SK-N-SH (cell line): Measurements from ENCODE around the gene SNRNP70. TPM values are rescaled to one million over a fixed set of nuclear protein-coding genes. Genes with fewer than 3 reads are reported as not detected.

ENCODE experiments used
- CTCF ChIA-PET: fragments of 300-600, 350-600 bp; formaldehyde crosslinking; extraction: SDS; loops from one replicate; lab custom pipeline; 2021; lab: Yijun Ruan, JAX
- POLR2A ChIA-PET: fragments of 350-600 bp; sonication (Branson Sonifier 250); formaldehyde crosslinking; extraction: SDS; loops from one replicate; lab custom pipeline; 2020; ENCODE audit warnings: antibody characterized with exemption, inconsistent platforms; lab: Yijun Ruan, JAX
- DNase-seq: peaks from one replicate; pipeline ENCODE4 v3.0.0; 2012
- H2AFZ ChIP-seq: fragments of 200-600 bp; sonication (generic); 2 replicates; pipeline ENCODE4 v1.8.1; 2016; ENCODE audit warnings: antibody characterized with exemption, mild to moderate bottlenecking, low read depth
- H3F3A ChIP-seq: fragments of 200-600 bp; sonication (generic); replicated peaks from 2 replicates; pipeline ENCODE3; 2016; ENCODE audit warnings: antibody characterized with exemption, mild to moderate bottlenecking; ENCODE audit not compliant: insufficient read depth
- H3K27ac ChIP-seq, 2 experiments: fragments of 200-500 bp in 1 of 2; fragments of 200-600 bp in 1 of 2; sonication (Bioruptor generic) in 1 of 2; sonication (generic), shearing (Covaris generic) in 1 of 2; 2 replicates each; pipeline versions ENCODE4 v1.5.1 to v1.6.1; 2014 to 2016; ENCODE audit warnings: low read depth in 2 of 2, inconsistent platforms in 1 of 2, low read length in 1 of 2, mild to moderate bottlenecking in 1 of 2, mixed read lengths in 1 of 2
- H3K27me3 ChIP-seq: fragments of 200-600 bp; sonication (generic), shearing (Covaris generic); 2 replicates; pipeline ENCODE4 v1.6.1; 2016; ENCODE audit warnings: mixed run types; ENCODE audit not compliant: insufficient read depth
- H3K36me3 ChIP-seq, 2 experiments: fragments of 200-500 bp in 1 of 2; fragments of 200-600 bp in 1 of 2; sonication (Bioruptor generic) in 1 of 2; sonication (generic) in 1 of 2; replicated peaks in 1 of 2; 2 replicates each; pipeline versions ENCODE3 to v1.5.1; 2014 to 2016; ENCODE audit warnings: low read length in 1 of 2, mild to moderate bottlenecking in 1 of 2; ENCODE audit not compliant: insufficient read depth in 2 of 2, control insufficient read depth in 1 of 2
- H3K4me1 ChIP-seq, 2 experiments: fragments of 200-500 bp in 1 of 2; fragments of 200-600 bp in 1 of 2; sonication (Bioruptor generic) in 1 of 2; sonication (generic), shearing (Covaris generic) in 1 of 2; 2 replicates each; pipeline versions ENCODE4 v1.5.1 to v1.6.1; 2014 to 2016; ENCODE audit warnings: low read depth in 1 of 2, low read length in 1 of 2, mixed run types in 1 of 2; ENCODE audit not compliant: insufficient read depth in 2 of 2, control insufficient read depth in 1 of 2
- H3K4me2 ChIP-seq: fragments of 200-600 bp; sonication (generic), shearing (Covaris generic); 2 replicates; pipeline ENCODE4 v1.6.1; 2017; ENCODE audit warnings: mixed run types
- H3K4me3 ChIP-seq, 2 experiments: fragments of 200-500 bp in 1 of 2; fragments of 200-600 bp in 1 of 2; sonication (Bioruptor generic) in 1 of 2; sonication (generic), shearing (Covaris generic) in 1 of 2; 2 replicates each; pipeline versions ENCODE4 v1.5.1 to v1.8.1; 2014 to 2016; ENCODE audit warnings: low read depth in 2 of 2, inconsistent platforms in 1 of 2, low read length in 1 of 2, mild to moderate bottlenecking in 1 of 2, mixed read lengths in 1 of 2, moderate library complexity in 1 of 2
- H3K79me2 ChIP-seq: fragments of 200-600 bp; sonication (generic); 2 replicates; pipeline ENCODE4 v1.8.1; 2017; ENCODE audit warnings: mild to moderate bottlenecking; ENCODE audit not compliant: insufficient read depth
- H3K9ac ChIP-seq: fragments of 200-600 bp; sonication (generic); 2 replicates; pipeline ENCODE4 v1.6.1; 2017; ENCODE audit warnings: mixed run types
- H3K9me2 ChIP-seq: fragments of 200-600 bp; sonication (generic); 2 replicates; pipeline ENCODE4 v1.6.1; 2017; ENCODE audit warnings: mixed run types
- H3K9me3 ChIP-seq: fragments of 200-600 bp; sonication (generic); 2 replicates; pipeline ENCODE4 v1.6.1; 2017; ENCODE audit warnings: mixed run types, mild to moderate bottlenecking, moderate library complexity
- H4K20me1 ChIP-seq: fragments of 200-600 bp; sonication (generic); 2 replicates; pipeline ENCODE4 v1.6.1; 2017; ENCODE audit warnings: mild to moderate bottlenecking, mixed run types; ENCODE audit not compliant: insufficient read depth
- CHD2 ChIP-seq: fragments of 150-350 bp; IDR thresholded peaks from 2 replicates; pipeline ENCODE4 v1.6.1; 2018; ENCODE audit warnings: low read length; ENCODE audit not compliant: partially characterized antibody
- CTCF ChIP-seq: fragments of 200-600 bp; sonication (generic); IDR thresholded peaks from 2 replicates; pipeline ENCODE4 v1.6.1; 2017; ENCODE audit warnings: antibody characterized with exemption, mild to moderate bottlenecking, moderate library complexity
- EZH2phosphoT487 ChIP-seq: fragments of 200-600 bp; sonication (generic); IDR thresholded peaks from 2 replicates; pipeline ENCODE4 v1.6.1; 2017; ENCODE audit warnings: low read depth, mixed run types, mild to moderate bottlenecking, antibody characterized with exemption, moderate library complexity, borderline replicate concordance
- FOXM1 ChIP-seq: IDR thresholded peaks from 2 replicates; pipeline ENCODE4 v1.4.0; 2012; ENCODE audit warnings: low read depth, mild to moderate bottlenecking
- GATA2 ChIP-seq: sonication (generic); formaldehyde crosslinking; IDR thresholded peaks from 2 replicates; pipeline ENCODE4 v1.5.0; 2020; ENCODE audit warnings: mild to moderate bottlenecking, missing genetic modification reagents
- IRF3 ChIP-seq: fragments of 150-350 bp; IDR thresholded peaks from 2 replicates; pipeline ENCODE4 v1.6.1; 2016; ENCODE audit warnings: mild to moderate bottlenecking, low read depth, low read length
- JUND ChIP-seq: IDR thresholded peaks from 2 replicates; pipeline ENCODE4 v1.4.0; 2012
- MEF2A ChIP-seq: IDR thresholded peaks from 2 replicates; pipeline ENCODE4 v1.4.0; 2012; ENCODE audit warnings: low read depth, borderline replicate concordance
- MXI1 ChIP-seq: IDR thresholded peaks from 2 replicates; pipeline ENCODE4 v1.6.1; 2012; ENCODE audit warnings: mild to moderate bottlenecking, low read depth, low read length, improper control_type of control experiment
- NFIC ChIP-seq: IDR thresholded peaks from 2 replicates; pipeline ENCODE4 v1.4.0; 2012; ENCODE audit warnings: borderline replicate concordance
- NRF1 ChIP-seq: IDR thresholded peaks from 2 replicates; pipeline ENCODE4 v1.6.1; 2012; ENCODE audit warnings: low read depth, mild to moderate bottlenecking, low read length
- RCOR1 ChIP-seq: fragments of 150-350 bp; IDR thresholded peaks from 2 replicates; pipeline ENCODE4 v1.6.1; 2017; ENCODE audit warnings: antibody characterized with exemption, low read length
- RFX5 ChIP-seq: IDR thresholded peaks from 2 replicates; pipeline ENCODE4 v1.6.1; 2012; ENCODE audit warnings: mild to moderate bottlenecking, improper control_type of control experiment, low read length
- RXRA ChIP-seq: IDR thresholded peaks from 2 replicates; pipeline ENCODE4 v1.4.0; 2012; ENCODE audit warnings: low read depth, mild to moderate bottlenecking, borderline replicate concordance
- SIN3A ChIP-seq: IDR thresholded peaks from 2 replicates; pipeline ENCODE4 v1.6.1; 2012; ENCODE audit warnings: low read depth, mild to moderate bottlenecking, low read length, moderate library complexity, borderline replicate concordance
- SMC3 ChIP-seq: IDR thresholded peaks from 2 replicates; pipeline ENCODE4 v1.6.1; 2012; ENCODE audit warnings: low read depth, low read length, improper control_type of control experiment
- TAF1 ChIP-seq: IDR thresholded peaks from 2 replicates; pipeline ENCODE4 v1.6.1; 2012; ENCODE audit warnings: low read depth, mild to moderate bottlenecking, low read length, moderate library complexity, borderline replicate concordance
- TCF12 ChIP-seq: IDR thresholded peaks from 2 replicates; pipeline ENCODE4 v1.4.0; 2012
- WGBS: methylation state at CpG from one replicate; pipeline ENCODE4 v1.1.6; 2017; ENCODE audit warnings: low lambda C conversion rate; 5-methylcytosine and 5-hydroxymethylcytosine counted together
- polyA plus RNA-seq, 3 experiments: library from polyadenylated mRNA; depleted of rRNA; stranded (reverse); fragments of >200 nt; gene quantifications; 2 replicates each; pipeline ENCODE4 v1.2.3, GENCODE V29; 2012
- TF ChIP-seq, protein P1 (sequence below): IDR thresholded peaks from 2 replicates; pipeline ENCODE4 v1.4.0; 2012; ENCODE audit warnings: low read depth
- TF ChIP-seq, protein P2 (sequence below): IDR thresholded peaks from 2 replicates; pipeline ENCODE4 v1.4.0; 2012; ENCODE audit warnings: low read depth, borderline replicate concordance

The SNRNP70 gene
- polyA plus RNA-seq, 1 of the 3 experiments (the other 2 are of a cell fraction): 359 TPM

GRCh38 chr19:49111218-49111998, 26.2 kb downstream of the SNRNP70 start:
- Histone ChIP-seq H3K79me2 (peaks cover 6% of the 10 kb centered on the region; the same call in 1 of the 2 replicates), H3K9ac (no peak overlapping the region), H2AFZ (no peak overlapping the region), H3K27me3 (no peaks in the 10 kb centered on the region), H3K36me3 (peaks cover 24 to 33% of the 10 kb centered on the region in 2 experiments), H3K27ac (peak overlapping the region in 1 of 2 experiments; percentile 68; a peak in 2 of 4 replicates), H3K4me3 (no peak overlapping the region), H4K20me1 (peaks cover 30% of the 10 kb centered on the region), H3F3A (peaks cover 61% of the 10 kb centered on the region), H3K9me3 (no peaks in the 10 kb centered on the region), H3K9me2 (no peaks in the 10 kb centered on the region), H3K4me1 (peaks cover 13 to 14% of the 10 kb centered on the region in 2 experiments; a peak in 2 of 4 replicates), H3K4me2 (no peak overlapping the region)
- WGBS: 86% methylated on average over 11 of the region's 11 CpGs
- ChIA-PET POLR2A (no interaction called here), CTCF (interaction anchor here (1.7 kb wide), 1 partner anchor 13 kb away, joined by 14 read pairs; no protein-coding TSS in a partner anchor)
- DNase-seq: no peak
- TF ChIP-seq, protein P1, sequence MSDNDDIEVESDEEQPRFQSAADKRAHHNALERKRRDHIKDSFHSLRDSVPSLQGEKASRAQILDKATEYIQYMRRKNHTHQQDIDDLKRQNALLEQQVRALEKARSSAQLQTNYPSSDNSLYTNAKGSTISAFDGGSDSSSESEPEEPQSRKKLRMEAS: no peak
- no peak for TF ChIP-seq FOXM1
- no peak for TF ChIP-seq TAF1
- TF ChIP-seq IRF3: no peak
- TF ChIP-seq EZH2phosphoT487: no peak
- TF ChIP-seq SMC3: no peak
- no peak for TF ChIP-seq SIN3A
- TF ChIP-seq NFIC: no peak
- TF ChIP-seq, protein P2, sequence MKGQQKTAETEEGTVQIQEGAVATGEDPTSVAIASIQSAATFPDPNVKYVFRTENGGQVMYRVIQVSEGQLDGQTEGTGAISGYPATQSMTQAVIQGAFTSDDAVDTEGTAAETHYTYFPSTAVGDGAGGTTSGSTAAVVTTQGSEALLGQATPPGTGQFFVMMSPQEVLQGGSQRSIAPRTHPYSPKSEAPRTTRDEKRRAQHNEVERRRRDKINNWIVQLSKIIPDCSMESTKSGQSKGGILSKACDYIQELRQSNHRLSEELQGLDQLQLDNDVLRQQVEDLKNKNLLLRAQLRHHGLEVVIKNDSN: no peak
- TF ChIP-seq CHD2: no peak
- no peak for TF ChIP-seq TCF12
- no peak for TF ChIP-seq RCOR1
- TF ChIP-seq CTCF: no peak
- no peak for TF ChIP-seq MXI1
- no peak for TF ChIP-seq MEF2A
- TF ChIP-seq JUND: no peak
- no peak for TF ChIP-seq RXRA
- TF ChIP-seq NRF1: no peak
- no peak for TF ChIP-seq GATA2
- no peak for TF ChIP-seq RFX5
